ENCODE data around the gene TRMT2A. TPM values are rescaled to one million over a fixed set of nuclear protein-coding genes. Genes with fewer than 3 reads are reported as not detected.
"Not testable (repeated sequence)": the region's sequence is repeated elsewhere in the genome, so short reads cannot be mapped to it uniquely, and the experiment has no call there.

TRMT2A gene
- total RNA-seq, result 67.1 TPM

GRCh38 chr22:20116951-20117632 lies at the start of gene TRMT2A:
TSS of gene TRMT2A (minus strand) at chr22:20117226. CDS start at chr22:20116906, 320 bp downstream.
- peak; percentile 99 for DNase-seq (ENCODE audit: low spot score)

- DNase-seq (ENCODE audit: low spot score), result no peak
Observed at GRCh38 chr22:20166703-20167102, 49.7 kb upstream of the TRMT2A start.

- DNase-seq (ENCODE audit: low spot score), result no peak
Observed at GRCh38 chr22:20165913-20166312, 48.9 kb upstream of the TRMT2A start.

- DNase-seq (ENCODE audit: low spot score), result no peak
Observed at GRCh38 chr22:20165421-20165820, 48.4 kb upstream of the TRMT2A start.

GRCh38 chr22:20164863-20165262 lies 47.8 kb upstream of the TRMT2A start:
- no peak for DNase-seq (ENCODE audit: low spot score)

GRCh38 chr22:20160041-20160440 lies 43.0 kb upstream of the TRMT2A start:
- DNase-seq (ENCODE audit: low spot score), result no peak

GRCh38 chr22:20159531-20159930 lies 42.5 kb upstream of the TRMT2A start:
- DNase-seq (ENCODE audit: low spot score), result not testable (repeated sequence)

- DNase-seq (ENCODE audit: low spot score), result no peak
Observed at GRCh38 chr22:20159076-20159475, 42.0 kb upstream of the TRMT2A start.

- DNase-seq (ENCODE audit: low spot score), result no peak
Observed at GRCh38 chr22:20158391-20159036, 41.5 kb upstream of the TRMT2A start.

GRCh38 chr22:20157430-20158183 lies 40.6 kb upstream of the TRMT2A start:
- DNase-seq (ENCODE audit: low spot score), result no peak

- DNase-seq (ENCODE audit: low spot score), result peak; percentile 91
Observed at GRCh38 chr22:20156611-20157429, 39.8 kb upstream of the TRMT2A start.

GRCh38 chr22:20156042-20156389 lies 39.0 kb upstream of the TRMT2A start:
- DNase-seq (ENCODE audit: low spot score), result no peak

GRCh38 chr22:20155330-20156041 lies 38.5 kb upstream of the TRMT2A start:
- peak; percentile 21 for DNase-seq (ENCODE audit: low spot score)

GRCh38 chr22:20154602-20155187 lies 37.7 kb upstream of the TRMT2A start:
- DNase-seq (ENCODE audit: low spot score), result no peak

GRCh38 chr22:20153945-20154344 lies 36.9 kb upstream of the TRMT2A start:
- no peak for DNase-seq (ENCODE audit: low spot score)

- DNase-seq (ENCODE audit: low spot score), result no peak
Observed at GRCh38 chr22:20152464-20152890, 35.5 kb upstream of the TRMT2A start.

- DNase-seq (ENCODE audit: low spot score), result no peak
Observed at GRCh38 chr22:20151276-20151588, 34.2 kb upstream of the TRMT2A start.

GRCh38 chr22:20150381-20151275 lies 33.6 kb upstream of the TRMT2A start, which contains the start of gene CCDC188:
TSS of gene CCDC188 (minus strand) at chr22:20151055. CDS start at chr22:20150986, 69 bp downstream.
- DNase-seq (ENCODE audit: low spot score), result no peak

GRCh38 chr22:20149257-20150250 lies 32.5 kb upstream of the TRMT2A start:
- DNase-seq (ENCODE audit: low spot score), result no peak
